Measurements from ENCODE around the gene ADAM33.

GRCh38 chr20:3693376-3693775, 11.6 kb upstream of the ADAM33 start:
- TF ChIP-seq CTCF (IDR thresholded peaks at IDR 0.05; ENCODE audit: low read length), result no peak
- no peak for TF ChIP-seq EZH2phosphoT487 (IDR thresholded peaks at IDR 0.05; ENCODE audit: low read length)
